Large intestine (tissue), 3 donors: ENCODE results near the gene DIPK1B. TPM values are rescaled to one million over a fixed set of nuclear protein-coding genes. Genes with fewer than 3 reads are reported as not detected.
"Not testable (repeated sequence)": the region's sequence is repeated elsewhere in the genome, so short reads cannot be mapped to it uniquely, and the experiment has no call there.

Source experiments
- DNase-seq, 2 donors: peaks; one replicate each; pipeline versions ENCODE4 v3.0.0 to v3.0.0-alpha.2; 2013
- H3K27ac ChIP-seq: one replicate; pipeline ENCODE4 v1.5.1; 2013; ENCODE audit warnings: low read length
- H3K27me3 ChIP-seq: 2 replicates; pipeline ENCODE4 v1.6.1; 2013; ENCODE audit warnings: low read length; ENCODE audit not compliant: control insufficient read depth, insufficient read depth
- H3K36me3 ChIP-seq: 2 replicates; pipeline ENCODE4 v1.6.1; 2013; ENCODE audit warnings: low read length; ENCODE audit not compliant: control insufficient read depth, insufficient read depth
- H3K4me1 ChIP-seq: one replicate; pipeline ENCODE4 v1.6.1; 2013; ENCODE audit warnings: low read length; ENCODE audit not compliant: control insufficient read depth, insufficient read depth
- H3K4me3 ChIP-seq: one replicate; pipeline ENCODE4 v1.5.1; 2013; ENCODE audit warnings: low read length
- H3K9me3 ChIP-seq: one replicate; pipeline ENCODE4 v1.6.1; 2013; ENCODE audit warnings: mild to moderate bottlenecking, low read depth, low read length, moderate library complexity; ENCODE audit not compliant: control insufficient read depth
- WGBS: methylation state at CpG from one replicate; pipeline ENCODE4 v1.1.5; 2013; ENCODE audit warnings: low lambda C conversion rate; ENCODE audit not compliant: insufficient coverage; 5-methylcytosine and 5-hydroxymethylcytosine counted together
- polyA plus RNA-seq: library from polyadenylated mRNA; unstranded; fragments of 120-200 nt; gene quantifications from one replicate; pipeline ENCODE4 v1.2.1, GENCODE V29; 2013

The DIPK1B gene
- polyA plus RNA-seq, 1 donor, result 13.3 TPM

GRCh38 chr9:136700959-136701667 is 11.3 kb upstream of the DIPK1B start:
- WGBS, result no CpG with 5 or more reads among the region's 38 CpGs
- peaks cover 7% of the 10 kb centered on the region for H3K27me3 ChIP-seq
- peak in 1 of 2 donors; percentile 72 for DNase-seq

GRCh38 chr9:136701668-136702053 is 10.7 kb upstream of the DIPK1B start:
- H3K4me1 ChIP-seq, result peaks cover 36% of the 10 kb centered on the region
- peaks cover 7% of the 10 kb centered on the region for H3K27me3 ChIP-seq
- no peak overlapping the region for H3K27ac ChIP-seq
- no peaks in the 10 kb centered on the region for H3K9me3 ChIP-seq
- WGBS, result no CpG with 5 or more reads among the region's 10 CpGs
- H3K36me3 ChIP-seq, result no peaks in the 10 kb centered on the region
- H3K4me3 ChIP-seq, result no peak overlapping the region
- DNase-seq, result no peak

More at GRCh38 chr9:136700959-136701667, 11.3 kb upstream of the DIPK1B start:
- Histone ChIP-seq H3K4me3 (no peak overlapping the region), H3K27ac (no peak overlapping the region), H3K4me1 (peaks cover 41% of the 10 kb centered on the region), H3K36me3 (no peaks in the 10 kb centered on the region), H3K9me3 (no peaks in the 10 kb centered on the region)

GRCh38 chr9:136703276-136703860 is 9.0 kb upstream of the DIPK1B start:
- Histone ChIP-seq H3K9me3 (no peaks in the 10 kb centered on the region), H3K36me3 (no peaks in the 10 kb centered on the region), H3K27ac (no peak overlapping the region), H3K4me1 (peaks cover 24% of the 10 kb centered on the region), H3K4me3 (no peak overlapping the region), H3K27me3 (peaks cover 7% of the 10 kb centered on the region)
- no CpG with 5 or more reads among the region's 12 CpGs for WGBS
- DNase-seq, result no peak

- H3K27me3 ChIP-seq, result not testable (repeated sequence)
These were observed 7.6 kb upstream of the DIPK1B start for GRCh38 chr9:136704741-136705140.

GRCh38 chr9:136705564-136705963 is 6.8 kb upstream of the DIPK1B start:
- no peaks in the 10 kb centered on the region for H3K9me3 ChIP-seq
- H3K4me3 ChIP-seq, result no peak overlapping the region
- no peaks in the 10 kb centered on the region for H3K36me3 ChIP-seq
- H3K27ac ChIP-seq, result no peak overlapping the region
- H3K4me1 ChIP-seq, result peaks cover 10% of the 10 kb centered on the region
- H3K27me3 ChIP-seq, result peaks cover 7% of the 10 kb centered on the region
- no peak for DNase-seq
- no CpG with 5 or more reads among the region's 7 CpGs for WGBS

More at GRCh38 chr9:136704741-136705140, 7.6 kb upstream of the DIPK1B start:
- H3K4me3 ChIP-seq, H3K36me3 ChIP-seq, H3K27ac ChIP-seq, DNase-seq, H3K9me3 ChIP-seq: not testable (repeated sequence)
- WGBS, result 33% methylated on average over 1 of the region's 8 CpGs
- peaks cover 14% of the 10 kb centered on the region for H3K4me1 ChIP-seq

- Histone ChIP-seq H3K27ac (no peak overlapping the region), H3K9me3 (no peaks in the 10 kb centered on the region), H3K4me1 (peaks cover 5% of the 10 kb centered on the region), H3K4me3 (no peak overlapping the region), H3K36me3 (no peaks in the 10 kb centered on the region), H3K27me3 (peaks cover 3% of the 10 kb centered on the region)
- WGBS, result no CpG with 5 or more reads among the region's 7 CpGs
- no peak for DNase-seq
These were observed 5.4 kb upstream of the DIPK1B start for GRCh38 chr9:136707011-136707410.

- 83% methylated on average over 1 of the region's 22 CpGs for WGBS
- Histone ChIP-seq H3K4me3 (no peak overlapping the region), H3K4me1 (peaks cover 5% of the 10 kb centered on the region), H3K9me3 (no peaks in the 10 kb centered on the region), H3K27ac (no peak overlapping the region), H3K27me3 (peaks cover 3% of the 10 kb centered on the region), H3K36me3 (no peaks in the 10 kb centered on the region)
- no peak for DNase-seq
These were observed 4.4 kb upstream of the DIPK1B start for GRCh38 chr9:136707849-136708517.

- no peak for DNase-seq
- Histone ChIP-seq H3K9me3 (no peaks in the 10 kb centered on the region), H3K4me3 (no peak overlapping the region), H3K27me3 (peaks cover 3% of the 10 kb centered on the region), H3K4me1 (peaks cover 8% of the 10 kb centered on the region), H3K36me3 (no peaks in the 10 kb centered on the region), H3K27ac (no peak overlapping the region)
- WGBS, result no CpG with 5 or more reads among the region's 24 CpGs
These were observed 2.8 kb upstream of the DIPK1B start for GRCh38 chr9:136709454-136710109.

GRCh38 chr9:136710543-136710942 is 1.8 kb upstream of the DIPK1B start:
- no CpG with 5 or more reads among the region's 7 CpGs for WGBS
- no peak overlapping the region for H3K27ac ChIP-seq
- H3K4me1 ChIP-seq, result peaks cover 8% of the 10 kb centered on the region
- peaks cover 3% of the 10 kb centered on the region for H3K27me3 ChIP-seq
- no peaks in the 10 kb centered on the region for H3K36me3 ChIP-seq
- no peak overlapping the region for H3K4me3 ChIP-seq
- DNase-seq, result no peak
- H3K9me3 ChIP-seq, result no peaks in the 10 kb centered on the region

- not testable (repeated sequence) for H3K36me3 ChIP-seq, H3K27ac ChIP-seq, DNase-seq, H3K4me1 ChIP-seq, H3K27me3 ChIP-seq, H3K9me3 ChIP-seq, H3K4me3 ChIP-seq
- WGBS, result no CpG with 5 or more reads among the region's 4 CpGs
These were observed 1.1 kb upstream of the DIPK1B start for GRCh38 chr9:136711219-136711648.
